ENCODE measurements around the gene KCNH1.
"Not testable (repeated sequence)": the region's sequence is repeated elsewhere in the genome, so short reads cannot be mapped to it uniquely, and the experiment has no call there.

The KCNH1 gene

DNA sequence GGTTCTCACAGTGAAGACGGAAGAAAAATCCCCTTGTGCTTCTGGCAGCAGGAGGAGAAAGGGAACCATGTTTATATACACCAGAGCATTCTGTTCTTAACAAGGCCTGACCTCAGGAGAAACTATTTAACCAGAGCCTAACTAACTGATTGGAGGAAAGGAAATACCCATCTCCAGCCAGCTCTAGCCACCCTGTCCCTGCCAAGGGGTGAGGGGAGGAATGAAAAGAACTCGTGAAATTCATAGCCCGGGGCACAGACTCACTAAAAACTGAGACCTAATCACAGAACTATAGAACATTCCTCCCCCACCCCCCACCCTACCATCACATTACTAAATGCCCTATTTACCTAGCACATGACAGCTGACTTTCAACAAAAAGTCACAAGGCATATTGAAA lies 65.0 kb downstream of the KCNH1 start:
- no peak for DNase-seq (ENCODE audit: low read depth)
- H3K4me3 ChIP-seq (ENCODE audit: low read length): no peak overlapping the region
- TF ChIP-seq, protein P1, sequence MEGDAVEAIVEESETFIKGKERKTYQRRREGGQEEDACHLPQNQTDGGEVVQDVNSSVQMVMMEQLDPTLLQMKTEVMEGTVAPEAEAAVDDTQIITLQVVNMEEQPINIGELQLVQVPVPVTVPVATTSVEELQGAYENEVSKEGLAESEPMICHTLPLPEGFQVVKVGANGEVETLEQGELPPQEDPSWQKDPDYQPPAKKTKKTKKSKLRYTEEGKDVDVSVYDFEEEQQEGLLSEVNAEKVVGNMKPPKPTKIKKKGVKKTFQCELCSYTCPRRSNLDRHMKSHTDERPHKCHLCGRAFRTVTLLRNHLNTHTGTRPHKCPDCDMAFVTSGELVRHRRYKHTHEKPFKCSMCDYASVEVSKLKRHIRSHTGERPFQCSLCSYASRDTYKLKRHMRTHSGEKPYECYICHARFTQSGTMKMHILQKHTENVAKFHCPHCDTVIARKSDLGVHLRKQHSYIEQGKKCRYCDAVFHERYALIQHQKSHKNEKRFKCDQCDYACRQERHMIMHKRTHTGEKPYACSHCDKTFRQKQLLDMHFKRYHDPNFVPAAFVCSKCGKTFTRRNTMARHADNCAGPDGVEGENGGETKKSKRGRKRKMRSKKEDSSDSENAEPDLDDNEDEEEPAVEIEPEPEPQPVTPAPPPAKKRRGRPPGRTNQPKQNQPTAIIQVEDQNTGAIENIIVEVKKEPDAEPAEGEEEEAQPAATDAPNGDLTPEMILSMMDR (conservative IDR thresholded peaks at IDR 0.05; ENCODE audit: low read depth, low read length): no peak

DNA sequence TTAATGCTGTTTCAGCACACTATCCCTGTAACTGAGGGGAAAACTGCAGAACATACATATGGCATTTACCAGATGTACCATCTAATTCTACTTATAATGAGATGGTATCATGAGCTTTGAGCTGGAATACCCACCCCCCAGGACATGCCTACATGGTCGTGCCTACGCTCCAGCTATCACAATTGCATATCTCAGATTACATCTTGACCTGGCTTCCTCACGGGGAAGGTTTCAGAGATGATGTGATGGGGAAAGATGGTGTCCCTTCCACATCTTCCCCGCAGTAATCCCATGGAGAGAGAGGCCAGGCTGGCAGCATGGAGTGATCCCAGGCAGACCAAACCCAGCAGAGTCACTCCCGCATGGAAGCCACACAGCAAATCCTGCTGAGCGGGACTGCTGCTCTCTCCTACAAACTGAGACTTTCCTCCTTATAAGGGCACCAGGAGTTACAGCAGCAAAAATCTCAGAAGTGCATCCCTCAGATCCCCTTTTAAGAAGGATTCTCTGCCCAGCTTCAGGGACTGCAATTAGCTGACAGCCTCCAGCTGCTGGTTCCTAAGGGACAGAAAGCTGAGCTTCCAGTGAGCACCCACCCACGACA lies 67.1 kb downstream of the KCNH1 start:
- H3K4me3 ChIP-seq (ENCODE audit: low read length): no peak overlapping the region
- TF ChIP-seq, protein P1 (conservative IDR thresholded peaks at IDR 0.05; ENCODE audit: low read depth, low read length): no peak
- DNase-seq (ENCODE audit: low read depth): no peak

DNA sequence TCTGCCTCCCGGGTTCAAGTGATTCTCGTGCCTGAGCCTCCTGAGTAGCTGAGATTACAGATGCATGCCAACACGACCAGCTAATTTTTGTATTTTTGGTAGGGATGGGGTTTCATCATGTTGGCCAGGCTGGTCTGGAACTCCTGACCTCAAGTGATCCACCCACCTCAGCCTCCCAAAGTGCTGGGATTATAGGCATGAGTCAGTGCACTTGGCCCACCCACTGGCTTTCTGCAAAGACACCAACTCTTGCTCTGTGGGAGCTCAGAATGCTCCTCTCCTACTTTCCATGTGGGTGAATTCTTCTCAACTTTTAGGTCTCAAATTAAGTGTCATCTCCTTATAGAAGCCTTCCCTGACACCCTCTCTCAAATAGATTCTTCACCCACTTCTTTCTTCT lies 92.1 kb downstream of the KCNH1 start:
- not testable (repeated sequence) for DNase-seq (ENCODE audit: low read depth); H3K4me3 ChIP-seq (ENCODE audit: low read length)

DNA sequence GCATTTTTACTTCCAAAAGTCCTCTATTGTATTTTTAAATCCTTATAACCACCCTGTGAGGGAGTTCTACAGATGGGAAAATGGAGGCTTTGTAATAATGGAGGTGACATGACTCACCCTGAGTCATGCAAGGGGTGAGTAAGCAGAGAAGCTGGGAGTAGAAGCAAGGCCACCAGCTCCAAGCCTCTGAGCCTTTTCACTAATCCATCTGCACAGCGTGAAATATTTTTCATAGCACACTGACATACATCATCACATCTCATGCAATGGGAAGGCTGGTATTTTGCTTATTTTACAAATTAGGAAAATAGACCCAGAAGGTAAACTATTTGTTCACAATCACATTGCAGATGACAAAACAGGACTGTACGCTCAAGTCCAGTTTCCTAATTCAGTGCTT lies 96.9 kb downstream of the KCNH1 start:
- H3K4me3 ChIP-seq (ENCODE audit: low read length): no peak overlapping the region
- TF ChIP-seq, protein P1 (conservative IDR thresholded peaks at IDR 0.05; ENCODE audit: low read depth, low read length): no peak
- DNase-seq (ENCODE audit: low read depth): peak; percentile 98

DNA sequence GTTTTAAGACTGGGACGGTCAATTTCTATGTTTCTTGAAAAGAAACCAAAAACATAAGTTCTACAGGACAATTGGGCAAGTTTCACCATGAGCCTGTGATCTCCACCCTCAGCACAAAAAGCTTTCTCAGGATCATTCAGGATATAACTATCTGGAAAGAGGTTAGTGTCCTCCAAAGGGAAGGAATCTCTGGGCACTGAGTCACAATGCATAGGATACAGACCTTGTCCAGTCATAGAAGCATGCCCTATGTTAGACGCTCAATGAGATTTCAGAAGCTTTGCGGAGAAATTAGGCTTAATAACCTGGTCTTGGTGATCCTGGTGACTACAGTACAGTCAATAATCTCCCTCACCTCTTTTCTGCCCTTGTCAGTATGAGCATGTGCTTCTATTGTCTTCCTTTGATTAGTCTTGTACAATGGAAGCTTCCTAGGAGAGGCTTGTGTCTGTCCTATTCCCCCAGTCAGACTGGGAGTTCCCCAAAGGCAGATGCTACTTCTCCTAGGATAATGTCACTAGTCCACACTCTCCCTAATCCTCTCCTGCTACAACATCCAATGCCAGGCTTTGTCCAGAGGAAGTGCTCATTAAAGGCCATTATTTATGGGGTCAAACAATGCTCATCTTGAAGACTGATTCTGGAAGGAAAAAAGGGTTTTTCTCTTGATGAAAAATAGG lies 97.4 kb downstream of the KCNH1 start:
- TF ChIP-seq, protein P1 (conservative IDR thresholded peaks at IDR 0.05; ENCODE audit: low read depth, low read length): no peak
- no peak for DNase-seq (ENCODE audit: low read depth)
- no peak overlapping the region for H3K4me3 ChIP-seq (ENCODE audit: low read length)

DNA sequence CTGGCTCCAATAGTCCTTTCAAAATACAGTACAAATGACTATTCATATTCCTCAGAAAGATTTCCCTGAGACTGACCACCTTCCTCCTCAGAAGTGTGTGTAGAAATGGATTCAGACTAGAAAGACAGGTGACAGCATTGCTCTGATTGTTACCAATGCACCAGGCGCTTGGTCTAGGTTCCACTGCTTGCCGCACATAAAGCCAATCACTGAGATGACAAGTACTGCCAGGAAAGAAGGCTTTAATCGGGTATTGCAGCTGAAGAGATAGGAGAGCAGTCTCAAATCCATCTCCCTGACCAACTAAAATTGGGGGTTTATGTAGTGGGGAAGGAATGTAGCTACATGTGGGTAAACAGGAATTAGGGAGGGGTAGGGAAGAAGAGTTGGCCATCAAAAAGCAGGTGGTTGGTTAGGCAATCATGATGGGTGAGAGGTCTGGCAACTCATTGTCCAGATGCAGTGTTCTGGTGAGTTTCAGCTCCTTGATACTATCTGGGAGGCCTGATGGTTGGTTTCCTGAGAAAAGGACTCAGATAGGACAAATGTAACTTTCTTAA lies 98.0 kb downstream of the KCNH1 start:
- no peak overlapping the region for H3K4me3 ChIP-seq (ENCODE audit: low read length)

DNA sequence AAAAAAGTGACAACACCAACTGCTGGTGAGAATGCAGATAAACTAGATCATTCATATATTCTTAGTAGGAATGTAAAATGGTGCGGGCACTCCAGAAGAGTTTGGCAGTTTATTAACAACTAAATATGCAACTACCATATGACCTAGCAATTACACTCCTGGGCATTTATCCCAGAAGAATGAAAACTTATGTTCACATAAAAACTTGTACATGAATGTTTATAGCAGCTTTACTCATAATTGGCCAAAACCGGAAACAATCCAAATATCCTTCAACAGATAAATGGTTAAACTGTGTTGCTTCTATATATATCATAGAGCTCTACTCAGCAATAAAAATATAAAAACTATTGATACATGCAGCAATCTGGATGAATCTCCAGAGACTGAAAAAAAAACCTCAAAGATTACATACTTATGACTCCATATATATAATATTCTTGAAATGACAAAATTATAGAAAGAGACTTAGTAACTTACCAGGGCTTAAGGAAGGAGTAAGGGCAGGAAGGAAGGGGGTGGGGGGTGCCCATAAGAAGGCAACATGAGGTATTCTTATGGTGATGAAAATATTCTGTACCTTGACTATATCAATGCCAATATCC lies 99.9 kb downstream of the KCNH1 start:
- TF ChIP-seq, protein P1 (conservative IDR thresholded peaks at IDR 0.05; ENCODE audit: low read depth, low read length): no peak
- H3K4me3 ChIP-seq (ENCODE audit: low read length): no peak overlapping the region
- no peak for DNase-seq (ENCODE audit: low read depth)

More for the DNA sequence above, 98.0 kb downstream of the KCNH1 start:
- TF ChIP-seq, protein P1 (conservative IDR thresholded peaks at IDR 0.05; ENCODE audit: low read depth, low read length): no peak
- DNase-seq (ENCODE audit: low read depth): no peak

All from retinal pigment epithelial cell (primary cell).